OCI-LY7 (cell line): Measurements from ENCODE around the gene ZNF106. TPM values are rescaled to one million over a fixed set of nuclear protein-coding genes. Genes with fewer than 3 reads are reported as not detected.

ENCODE experiments used
- Bru-seq: library from RNA; stranded (reverse); fragments of 400-500 nt; gene quantifications from one replicate; lab custom pipeline; 2021; lab: Mats Ljungman, UMichigan
- BruChase-seq, 2 experiments: library from RNA; stranded (reverse); fragments of 400-500 nt; gene quantifications; one replicate each; lab custom pipeline; 2021; lab: Mats Ljungman, UMichigan
- BruUV-seq: library from RNA; stranded (reverse); fragments of 400-500 nt; replicated peaks from 2 replicates; lab custom pipeline; 2021; lab: Mats Ljungman, UMichigan
- CTCF ChIA-PET: fragments of 300-600 bp; sonication (Branson Sonifier 250); formaldehyde crosslinking; loops from one replicate; lab custom pipeline; 2022; ENCODE audit warnings: antibody characterized with exemption; ENCODE audit not compliant: unreplicated experiment; lab: Charles Lee
- POLR2A ChIA-PET: fragments of 300-600 bp; sonication (Branson Sonifier 250); formaldehyde crosslinking; loops from one replicate; lab custom pipeline; 2022; ENCODE audit warnings: antibody characterized with exemption; lab: Charles Lee
- DNase-seq: peaks from one replicate; pipeline ENCODE4 v3.0.0-alpha.2; 2015; ENCODE audit warnings: low spot score
- H2AFZ ChIP-seq: fragments of 200-600 bp; sonication (generic), shearing (Covaris generic); 2 replicates; pipeline ENCODE4 v1.6.1; 2014; ENCODE audit warnings: mild to moderate bottlenecking, antibody characterized with exemption, low read length, moderate library complexity
- H3K27ac ChIP-seq: fragments of 200-600 bp; sonication (generic); 2 replicates; pipeline ENCODE4 v1.5.1; 2014; ENCODE audit warnings: mixed run types, low read depth, mild to moderate bottlenecking, moderate library complexity, low read length, inconsistent platforms; ENCODE audit not compliant: poor library complexity, severe bottlenecking
- H3K36me3 ChIP-seq: fragments of 200-600 bp; sonication (generic); 2 replicates; pipeline ENCODE4 v1.6.1; 2014; ENCODE audit warnings: mild to moderate bottlenecking, antibody characterized with exemption, low read length, moderate library complexity, mixed read lengths; ENCODE audit not compliant: insufficient read depth
- H3K4me1 ChIP-seq: fragments of 200-600 bp; sonication (generic); 2 replicates; pipeline ENCODE4 v1.5.1; 2014; ENCODE audit warnings: mild to moderate bottlenecking, low read length; ENCODE audit not compliant: insufficient read depth, poor library complexity, severe bottlenecking
- H3K4me2 ChIP-seq: fragments of 200-600 bp; sonication (generic); 2 replicates; pipeline ENCODE4 v1.6.1; 2014; ENCODE audit warnings: mild to moderate bottlenecking, low read length
- H3K4me3 ChIP-seq: fragments of 200-600 bp; sonication (generic); 2 replicates; pipeline ENCODE4 v1.5.1; 2014; ENCODE audit warnings: mild to moderate bottlenecking, low read depth, low read length; ENCODE audit not compliant: poor library complexity, severe bottlenecking
- H3K79me2 ChIP-seq: fragments of 200-600 bp; sonication (generic); 2 replicates; pipeline ENCODE4 v1.6.1; 2016; ENCODE audit warnings: low read depth, mild to moderate bottlenecking, low read length, moderate library complexity, mixed read lengths; ENCODE audit not compliant: insufficient read depth
- H3K9me2 ChIP-seq: fragments of 200-600 bp; sonication (generic); 2 replicates; pipeline ENCODE4 v1.6.1; 2016; ENCODE audit warnings: mild to moderate bottlenecking, low read length, mixed read lengths; ENCODE audit not compliant: insufficient read depth
- H3K9me3 ChIP-seq: fragments of 200-600 bp; sonication (generic); 2 replicates; pipeline ENCODE4 v1.6.1; 2014; ENCODE audit warnings: mild to moderate bottlenecking, mixed run types, low read length, mixed read lengths
- H4K20me1 ChIP-seq: fragments of 200-600 bp; sonication (generic); 2 replicates; pipeline ENCODE4 v1.6.1; 2014; ENCODE audit warnings: mild to moderate bottlenecking, antibody characterized with exemption, low read length, moderate library complexity, mixed read lengths; ENCODE audit not compliant: insufficient read depth
- CTCF ChIP-seq: fragments of 200-600 bp; sonication (generic); conservative IDR thresholded peaks from 2 replicates; pipeline ENCODE4 v1.5.1; 2014; ENCODE audit warnings: mild to moderate bottlenecking, antibody characterized with exemption, low read length, moderate library complexity, mixed read lengths
- EZH2phosphoT487 ChIP-seq: fragments of 200-600 bp; sonication (generic); IDR thresholded peaks from 2 replicates; pipeline ENCODE4 v1.6.1; 2018; ENCODE audit warnings: low read depth, borderline replicate concordance, mild to moderate bottlenecking, mixed run types, antibody characterized with exemption, low read length, moderate library complexity, mixed read lengths
- intact Hi-C: fragments of 100-400 bp; cut with micrococcal nuclease; formaldehyde crosslinking; loops from one replicate; pipeline ENCODE4 v1.10.0; 2022; ENCODE audit not compliant: unreplicated experiment
- long read RNA-seq: library from polyadenylated mRNA; stranded (forward); transcript quantifications from one replicate; pipeline ENCODE4 v2.0.0, GENCODE V29; 2022
- total RNA-seq, 2 experiments: library from RNA; depleted of rRNA in 1 of 2; stranded (reverse); fragments of >200 nt in 1 of 2; shearing (Covaris generic) in 1 of 2; gene quantifications; 2 replicates each; pipeline ENCODE4 v1.2.3, GENCODE V29; 2014 to 2022

Gene ZNF106
- 30.5 and 30.8 TPM in 2 replicates for total RNA-seq (2014; rRNA removed; shearing (Covaris generic))
- 66.4 and 82.6 TPM in 2 replicates for total RNA-seq (2022)
- Bru-seq, nascent RNA = percentile 79 among the genes with signal in this experiment
- percentile 90 among the genes with signal in this experiment for BruChase-seq, experiment 1, labeled RNA remaining after a 6-hour chase
- percentile 89 among the genes with signal in this experiment for BruChase-seq, experiment 2, labeled RNA remaining after a 2-hour chase
- long read RNA-seq, full-length matches to known transcripts = 2 of 48 reads
- long read RNA-seq, partial matches to known transcripts = 20 of 48 reads
- long read RNA-seq, other reads (novel, unspliced or antisense) = 26 of 48 reads

- CTCF ChIA-PET = interaction anchor here (1.1 to 1.2 kb wide), 2 partner anchors 13 to 57 kb away, joined by 3 read pairs; partner anchors contain the start of genes HAUS2 and LRRC57
- peaks cover 32% of the 10 kb centered on the region for H3K79me2 ChIP-seq
- intact Hi-C loops = loop anchor here (2.0 kb wide), 1 partner anchor 58 kb away; the partner anchor contains the start of genes HAUS2 and LRRC57
- DNase-seq = peak; percentile 94
- BruUV-seq = no TSS peak
- H3K4me2 ChIP-seq = peak within 1 kb of the TSS; percentile 78
- no peaks in the 10 kb centered on the region for H3K9me2 ChIP-seq
- peak within 1 kb of the TSS; percentile 73 for H2AFZ ChIP-seq
- POLR2A ChIA-PET = interaction anchor here (0.6 to 2.1 kb wide), 11 partner anchors 9 to 899 kb away, joined by 3 to 10 read pairs (median 3); partner anchors contain the start of genes GANC and TMEM87A
- TF ChIP-seq CTCF = peak; percentile 52; the same call in 1 of the 2 replicates
- TF ChIP-seq EZH2phosphoT487 = no peak
- H4K20me1 ChIP-seq = no peaks in the 10 kb centered on the region
- H3K36me3 ChIP-seq = no peaks in the 10 kb centered on the region
- H3K9me3 ChIP-seq = no peaks in the 10 kb centered on the region
- peak within 1 kb of the TSS; percentile 78 for H3K27ac ChIP-seq
- peaks cover 42% of the 10 kb centered on the region for H3K4me1 ChIP-seq
- H3K4me3 ChIP-seq = peak within 1 kb of the TSS; percentile 87
Measured at GRCh38 chr15:42490671-42491538, at the start of gene ZNF106. TSS of gene ZNF106 (minus strand) at chr15:42491141. CDS start at chr15:42472289, 18,852 bp downstream.

- Histone ChIP-seq H3K4me1 (no peaks in the 10 kb centered on the region), H3K27ac (no peak overlapping the region), H2AFZ (no peak overlapping the region), H3K4me3 (no peak overlapping the region), H4K20me1 (no peaks in the 10 kb centered on the region), H3K9me2 (no peaks in the 10 kb centered on the region), H3K36me3 (peaks cover 57% of the 10 kb centered on the region), H3K79me2 (no peaks in the 10 kb centered on the region), H3K4me2 (no peak overlapping the region), H3K9me3 (no peaks in the 10 kb centered on the region)
- intact Hi-C loops = no loop called here
- CTCF ChIA-PET = no interaction called here
- no peak for TF ChIP-seq EZH2phosphoT487
- no peak for TF ChIP-seq CTCF
- BruUV-seq = no TSS peak
- no peak for DNase-seq
- POLR2A ChIA-PET = interaction anchor here (0.7 to 0.9 kb wide), 2 partner anchors 41 to 43 kb away, joined by 3 to 5 read pairs; partner anchors contain the start of gene ZNF106
Measured at GRCh38 chr15:42533246-42533645, 42.3 kb upstream of the ZNF106 start.
